Activated CD4-positive, alpha-beta memory T cell treated with anti-CD3 and anti-CD28 coated beads for 36 hours (primary cell): ENCODE measurements around the gene XXYLT1. TPM values are rescaled to one million over a fixed set of nuclear protein-coding genes. Genes with fewer than 3 reads are reported as not detected.
A peak's percentile ranks its signal among the peaks of the same experiment; 100 is the strongest.

Experiments
- CTCF ChIA-PET: fragments of 350-600 bp; sonication (Branson Sonifier 250); formaldehyde crosslinking; loops from one replicate; lab custom pipeline; 2021; ENCODE audit warnings: antibody characterized with exemption, inconsistent platforms; lab: Charles Lee
- POLR2A ChIA-PET: fragments of 350-600 bp; sonication (Branson Sonifier 250); formaldehyde crosslinking; loops from one replicate; lab custom pipeline; 2021; ENCODE audit warnings: antibody characterized with exemption; lab: Charles Lee
- DNase-seq: peaks from one replicate; pipeline ENCODE4 v3.0.0-alpha.2; 2020
- H3K27ac Mint-ChIP-seq: one replicate; pipeline ENCODE4 v1.8.0; 2021; ENCODE audit warnings: mixed read lengths
- H3K27me3 Mint-ChIP-seq: one replicate; pipeline ENCODE4 v1.8.0; 2021; ENCODE audit warnings: mixed read lengths
- H3K36me3 Mint-ChIP-seq: one replicate; pipeline ENCODE4 v1.8.0; 2021; ENCODE audit warnings: mixed read lengths
- H3K4me1 Mint-ChIP-seq: one replicate; pipeline ENCODE4 v1.8.0; 2021; ENCODE audit warnings: low read depth, mixed read lengths
- H3K4me3 Mint-ChIP-seq: one replicate; pipeline ENCODE4 v1.8.0; 2021; ENCODE audit warnings: mild to moderate bottlenecking, mixed read lengths
- H3K9me3 Mint-ChIP-seq: one replicate; pipeline ENCODE4 v1.8.0; 2021; ENCODE audit warnings: mixed read lengths
- intact Hi-C: fragments of 100-400 bp; cut with micrococcal nuclease; formaldehyde crosslinking; loops from one replicate; pipeline ENCODE4 v1.15.1; 2023
- total RNA-seq, 2 experiments: library from RNA; stranded (reverse); gene quantifications; one replicate each; pipeline ENCODE4 v1.2.3, GENCODE V29; 2021

Gene XXYLT1
- total RNA-seq, 2 experiments from 2014 or later, result 3.3 to 4.4 TPM

DNA sequence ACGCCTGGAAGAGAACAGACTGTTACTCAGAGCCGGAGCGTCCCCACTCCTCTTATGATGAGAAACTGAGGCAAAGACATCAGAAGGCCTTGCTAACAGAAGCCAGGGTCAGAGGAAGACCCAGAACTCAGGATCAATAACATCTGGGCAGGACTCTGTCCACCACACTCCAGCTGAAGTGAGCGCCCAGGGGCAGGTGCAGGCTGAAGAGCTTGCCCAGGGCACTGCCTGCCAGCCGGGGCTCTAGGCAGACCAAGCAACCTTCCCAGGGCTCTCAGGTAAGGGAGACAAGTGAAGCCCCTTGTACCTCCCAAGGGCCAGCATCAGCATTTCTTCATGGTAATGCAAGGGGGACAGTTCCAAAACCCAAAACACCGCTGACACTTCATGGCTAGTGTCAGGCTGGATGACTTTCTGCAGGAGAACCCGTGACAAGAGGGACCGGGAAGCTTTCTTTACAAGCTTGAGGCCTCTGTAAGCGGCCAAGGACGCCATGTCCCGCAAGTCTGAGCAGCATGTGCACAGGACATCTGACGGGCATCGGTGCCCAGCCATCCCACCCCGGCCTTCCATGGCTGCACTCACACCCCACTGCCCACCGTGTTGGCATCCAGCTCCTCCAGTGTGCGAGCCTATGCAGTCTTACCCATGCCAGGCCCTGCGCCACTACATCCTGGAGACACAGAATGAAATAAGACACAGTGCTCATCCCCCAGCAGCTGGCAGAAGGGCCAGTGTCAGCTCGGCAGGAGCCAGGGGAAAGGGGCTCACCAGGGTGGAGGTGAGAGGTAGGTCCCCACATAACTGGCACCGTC lies 14.1 kb downstream of the XXYLT1 start:
- peaks cover 20% of the 10 kb centered on the region for H3K4me1 Mint-ChIP-seq
- no peak overlapping the region for H3K27ac Mint-ChIP-seq
- no peaks in the 10 kb centered on the region for H3K9me3 Mint-ChIP-seq
- intact Hi-C loops, result loop anchor here (10.0 kb wide), 2 partner anchors 492 to 922 kb away; no protein-coding TSS in a partner anchor
- no peaks in the 10 kb centered on the region for H3K27me3 Mint-ChIP-seq
- DNase-seq, result no peak
- no peak overlapping the region for H3K4me3 Mint-ChIP-seq
- ChIA-PET POLR2A (interaction anchor here (0.7 kb wide), 1 partner anchor 860 kb away, joined by 3 read pairs; no protein-coding TSS in a partner anchor), CTCF (interaction anchor here (0.8 to 1.9 kb wide), 3 partner anchors 14 to 585 kb away, joined by 5 to 9 read pairs (median 6); partner anchors contain the start of genes LSG1 and XXYLT1)
- H3K36me3 Mint-ChIP-seq, result no peaks in the 10 kb centered on the region

DNA sequence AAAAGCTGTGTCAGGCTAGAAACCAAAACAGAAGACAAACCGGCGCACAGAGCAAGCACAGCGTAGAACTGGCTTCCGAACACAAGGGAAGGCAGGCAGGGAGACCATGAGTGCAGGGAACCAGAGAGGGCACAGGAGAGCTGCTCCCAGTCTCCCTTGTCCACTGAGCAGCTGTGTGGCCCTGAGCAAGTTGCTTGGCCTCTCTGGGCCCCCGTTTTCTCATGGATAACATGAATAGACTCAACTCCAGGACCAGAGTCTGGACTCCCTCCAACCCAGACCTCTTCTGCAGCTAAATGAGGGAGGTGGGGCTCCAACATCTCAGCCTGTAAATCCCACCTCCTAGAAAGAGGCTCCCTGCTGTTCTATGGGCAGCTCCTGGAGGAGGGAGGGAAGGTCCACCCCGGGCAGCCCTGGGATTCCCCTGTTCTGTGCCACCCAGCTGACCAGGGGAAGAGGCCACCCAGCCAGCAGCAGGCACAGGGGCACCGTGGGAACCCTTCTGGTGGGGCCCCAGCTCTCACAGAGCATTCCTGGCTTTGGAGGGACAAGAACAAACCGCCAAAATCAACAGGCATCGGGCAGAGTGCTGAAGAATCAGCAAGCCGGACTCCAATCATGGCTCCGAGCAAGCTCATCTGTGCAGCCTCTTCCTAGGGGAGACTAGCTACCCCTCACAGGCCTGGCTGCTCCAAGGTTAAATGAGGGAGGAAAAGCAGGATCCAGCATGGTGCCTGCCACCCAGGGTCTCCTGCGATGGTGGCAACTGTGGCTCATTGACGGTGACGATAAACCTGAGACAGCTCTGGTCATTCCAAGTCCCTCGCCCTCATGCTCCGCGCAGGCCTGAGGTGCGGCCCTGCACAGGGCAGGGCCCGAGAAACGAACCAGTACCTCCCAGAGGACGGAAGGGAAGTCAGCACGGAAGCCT lies 15.1 kb downstream of the XXYLT1 start:
- ChIA-PET POLR2A (interaction anchor here (0.7 to 0.8 kb wide), 2 partner anchors 15 to 859 kb away, joined by 3 read pairs; partner anchors contain the start of gene XXYLT1), CTCF (interaction anchor here (1.5 kb wide), 1 partner anchor 15 kb away, joined by 7 read pairs; the partner anchor contains the start of gene XXYLT1)
- H3K9me3 Mint-ChIP-seq, result no peaks in the 10 kb centered on the region

DNA sequence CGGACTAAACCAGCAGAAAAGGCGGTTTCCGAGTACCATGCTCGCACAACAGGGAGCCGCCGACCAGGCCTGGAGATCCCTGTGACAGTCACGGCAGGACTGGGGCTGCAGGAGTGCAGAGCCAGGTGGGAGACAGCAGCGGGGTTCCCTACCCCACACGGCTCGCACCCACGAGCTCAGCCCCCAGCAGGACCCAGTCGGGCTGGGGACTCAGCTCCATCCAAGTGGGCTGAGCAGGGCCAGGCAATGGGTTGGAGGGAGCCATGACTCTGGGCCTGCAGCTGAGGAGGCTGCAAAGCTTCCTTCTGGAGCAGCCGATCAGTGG lies 15.8 kb downstream of the XXYLT1 start:
- intact Hi-C loops, result loop anchor here (10.0 kb wide), 2 partner anchors 490 to 920 kb away; no protein-coding TSS in a partner anchor
- ChIA-PET POLR2A (no interaction called here), CTCF (interaction anchor here (1.5 kb wide), 1 partner anchor 16 kb away, joined by 7 read pairs; the partner anchor contains the start of gene XXYLT1)
- Mint-ChIP-seq H3K27ac (no peak overlapping the region), H3K27me3 (no peaks in the 10 kb centered on the region), H3K4me1 (peaks cover 24% of the 10 kb centered on the region), H3K9me3 (no peaks in the 10 kb centered on the region), H3K4me3 (no peak overlapping the region), H3K36me3 (no peaks in the 10 kb centered on the region)
- no peak for DNase-seq

More for the DNA sequence above, 15.1 kb downstream of the XXYLT1 start:
- no peaks in the 10 kb centered on the region for H3K27me3 Mint-ChIP-seq
- intact Hi-C loops, result loop anchor here (10.0 kb wide), 2 partner anchors 491 to 921 kb away; no protein-coding TSS in a partner anchor
- H3K4me1 Mint-ChIP-seq, result peaks cover 23% of the 10 kb centered on the region
- DNase-seq, result no peak
- no peaks in the 10 kb centered on the region for H3K36me3 Mint-ChIP-seq
- no peak overlapping the region for H3K27ac Mint-ChIP-seq
- H3K4me3 Mint-ChIP-seq, result no peak overlapping the region

DNA sequence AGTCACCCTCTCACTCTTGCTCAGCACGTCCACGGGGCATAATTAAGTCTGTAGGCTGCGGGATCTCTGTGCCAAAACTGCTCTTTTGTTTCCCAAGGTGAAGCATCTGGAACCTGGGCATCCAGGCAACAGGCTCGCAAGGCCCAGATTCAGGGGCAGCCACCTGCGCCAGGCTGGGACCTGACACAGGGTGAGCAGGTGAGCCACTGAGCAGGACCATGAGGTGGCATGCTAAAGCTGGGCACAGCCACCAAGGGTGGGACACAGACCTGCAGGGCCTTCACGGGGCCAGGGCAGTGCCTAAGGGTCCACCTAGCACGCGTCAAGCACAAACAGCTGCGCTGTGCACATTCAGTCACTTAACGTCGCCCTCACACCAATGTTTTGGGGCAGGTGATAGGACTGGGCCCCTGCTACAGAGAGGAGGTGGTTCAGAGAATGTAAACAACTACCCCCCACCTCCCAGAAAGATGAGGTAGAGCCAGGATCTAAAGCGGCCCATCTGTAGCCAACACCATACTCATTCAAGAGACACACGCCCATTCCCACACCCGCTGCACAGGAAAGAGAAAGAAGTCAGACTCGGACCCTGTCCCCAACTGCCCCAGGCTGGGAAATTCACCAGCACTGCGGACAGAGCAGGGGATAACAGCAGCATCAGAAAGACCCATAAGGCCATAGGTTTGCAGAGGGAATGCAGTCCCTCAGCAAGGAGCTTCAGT lies 16.3 kb downstream of the XXYLT1 start:
- ChIA-PET POLR2A (no interaction called here), CTCF (interaction anchor here (1.5 kb wide), 1 partner anchor 16 kb away, joined by 7 read pairs; the partner anchor contains the start of gene XXYLT1)
- intact Hi-C loops, result loop anchor here (5.0 to 10.0 kb wide), 3 partner anchors 72 to 920 kb away; no protein-coding TSS in a partner anchor
- H3K27ac Mint-ChIP-seq, result no peak overlapping the region
- no peaks in the 10 kb centered on the region for H3K9me3 Mint-ChIP-seq
- H3K27me3 Mint-ChIP-seq, result no peaks in the 10 kb centered on the region
- no peaks in the 10 kb centered on the region for H3K36me3 Mint-ChIP-seq
- no peak for DNase-seq
- no peak overlapping the region for H3K4me3 Mint-ChIP-seq
- peaks cover 24% of the 10 kb centered on the region for H3K4me1 Mint-ChIP-seq

DNA sequence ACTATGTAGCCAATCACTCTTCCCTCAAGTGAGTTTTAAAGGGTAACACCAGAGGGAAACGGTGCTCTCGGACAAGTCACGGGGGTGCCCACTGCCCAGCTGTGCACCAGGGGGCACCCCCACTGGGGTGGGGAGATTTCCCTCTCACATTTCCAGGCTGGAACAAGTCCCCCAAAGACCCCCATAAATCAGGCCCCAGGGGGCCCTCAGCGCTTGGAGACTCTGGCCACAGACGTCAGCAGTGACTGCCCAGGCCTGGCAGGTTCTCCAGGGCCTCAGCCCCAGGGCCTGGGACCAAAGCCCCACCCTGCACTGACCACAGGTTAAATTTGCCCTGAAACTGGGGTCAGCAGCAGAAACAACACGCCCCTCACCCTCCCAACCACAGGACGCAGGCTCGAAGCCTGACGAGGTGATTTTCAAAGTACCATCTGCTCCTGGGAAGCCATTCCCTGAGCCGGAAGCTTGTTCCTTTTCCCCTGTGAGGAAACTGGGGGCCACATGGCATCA lies 17.0 kb downstream of the XXYLT1 start:
- no peaks in the 10 kb centered on the region for H3K36me3 Mint-ChIP-seq

DNA sequence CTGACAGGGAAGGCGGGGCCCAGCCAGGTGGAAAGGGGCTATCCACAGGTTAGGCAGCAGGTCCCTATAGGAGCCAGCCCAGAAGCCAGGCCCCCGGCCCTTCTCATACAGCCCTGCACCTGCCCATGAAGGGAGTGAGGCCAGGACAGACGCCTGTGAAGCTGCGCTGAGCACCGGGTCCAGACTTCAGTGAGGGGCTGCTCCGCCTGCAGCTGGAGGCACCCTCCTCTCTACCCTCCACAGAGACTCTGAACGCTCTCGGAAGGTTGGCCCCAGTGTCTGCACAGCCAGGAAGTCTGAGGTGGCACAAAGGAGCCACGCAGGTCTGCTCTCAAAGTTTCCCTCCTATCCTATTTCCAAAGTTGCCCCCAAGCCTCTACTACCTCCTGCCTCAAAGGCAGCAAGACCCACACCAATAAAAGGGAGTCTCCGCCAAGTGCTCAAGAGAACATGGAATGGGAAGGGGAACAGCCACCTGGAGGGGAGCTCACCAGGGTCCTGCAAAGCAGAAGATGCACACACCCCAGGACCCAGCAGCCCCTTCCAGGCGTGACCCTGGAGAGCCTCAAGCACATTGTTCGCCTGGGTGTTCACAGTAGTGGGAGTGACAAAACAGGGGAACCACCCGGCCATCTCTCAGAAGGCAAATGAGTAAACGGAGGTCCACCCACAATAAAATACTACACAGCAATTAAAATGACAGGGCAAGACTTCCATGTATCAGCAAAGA lies 19.5 kb downstream of the XXYLT1 start:
- POLR2A ChIA-PET, result no interaction called here
- H3K36me3 Mint-ChIP-seq, result no peaks in the 10 kb centered on the region
- peak; percentile 50 for DNase-seq
- peaks cover 16% of the 10 kb centered on the region for H3K4me1 Mint-ChIP-seq
- intact Hi-C loops, result loop anchor here (2.0 to 10.0 kb wide), 5 partner anchors 43 to 917 kb away; partner anchors contain the start of gene FAM43A
- no peaks in the 10 kb centered on the region for H3K27me3 Mint-ChIP-seq
- H3K4me3 Mint-ChIP-seq, result no peak overlapping the region
- CTCF ChIA-PET, result interaction anchor here (0.7 to 2.0 kb wide), 4 partner anchors 19 to 580 kb away, joined by 3 to 7 read pairs (median 5); partner anchors contain the start of genes LSG1 and XXYLT1
- no peaks in the 10 kb centered on the region for H3K9me3 Mint-ChIP-seq
- no peak overlapping the region for H3K27ac Mint-ChIP-seq

More for the DNA sequence above, 17.0 kb downstream of the XXYLT1 start:
- Mint-ChIP-seq H3K9me3 (no peaks in the 10 kb centered on the region), H3K27ac (no peak overlapping the region), H3K4me3 (no peak overlapping the region), H3K4me1 (peaks cover 24% of the 10 kb centered on the region), H3K27me3 (no peaks in the 10 kb centered on the region)
- no peak for DNase-seq
- ChIA-PET POLR2A (no interaction called here), CTCF (no interaction called here)
- intact Hi-C loops, result loop anchor here (5.0 to 10.0 kb wide), 3 partner anchors 72 to 919 kb away; no protein-coding TSS in a partner anchor

DNA sequence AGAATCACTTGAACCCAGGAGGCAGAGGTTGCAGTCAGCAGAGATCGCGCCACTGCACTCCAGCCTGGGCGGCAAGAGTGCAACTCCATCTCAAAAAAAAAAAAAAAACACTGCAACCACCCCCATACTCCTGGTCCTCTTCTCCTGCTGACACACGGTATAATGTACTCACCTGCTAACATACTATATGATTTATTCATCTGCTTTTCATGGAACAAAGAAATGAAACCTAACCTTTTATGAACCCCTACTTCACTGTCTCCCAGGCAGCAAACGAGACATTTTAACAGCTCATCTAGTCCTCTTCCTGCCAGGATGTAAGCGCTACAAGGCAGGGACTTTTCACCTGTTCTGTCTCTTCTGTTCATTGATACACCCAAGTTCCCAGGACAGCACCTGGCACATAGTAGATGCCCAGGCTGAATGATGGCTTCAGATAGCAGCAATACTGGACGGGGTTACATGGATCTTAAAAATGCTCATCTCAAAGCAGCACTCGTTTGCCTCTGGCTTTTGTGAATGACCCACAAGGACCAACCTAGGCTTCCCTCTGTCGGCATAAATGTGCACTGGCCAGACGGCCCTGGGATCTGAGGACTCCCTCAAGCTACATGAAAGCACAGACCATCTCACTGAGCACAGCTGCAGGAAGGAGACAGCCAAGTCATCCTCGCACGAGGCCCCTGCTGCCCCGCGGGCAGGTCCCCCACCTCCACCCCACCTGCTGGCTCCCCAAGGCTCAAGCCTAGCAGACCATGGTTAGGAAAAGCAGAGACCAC lies 20.3 kb downstream of the XXYLT1 start:
- DNase-seq, result no peak
- Mint-ChIP-seq H3K9me3 (no peaks in the 10 kb centered on the region), H3K27ac (no peak overlapping the region), H3K4me3 (no peak overlapping the region), H3K4me1 (peaks cover 16% of the 10 kb centered on the region), H3K27me3 (no peaks in the 10 kb centered on the region), H3K36me3 (peaks cover 5% of the 10 kb centered on the region)
- intact Hi-C loops, result loop anchor here (2.0 to 10.0 kb wide), 5 partner anchors 42 to 916 kb away; partner anchors contain the start of gene FAM43A
- ChIA-PET CTCF (interaction anchor here (0.9 to 1.8 kb wide), 3 partner anchors 117 to 579 kb away, joined by 4 to 6 read pairs (median 4); partner anchors contain the start of gene LSG1), POLR2A (no interaction called here)

DNA sequence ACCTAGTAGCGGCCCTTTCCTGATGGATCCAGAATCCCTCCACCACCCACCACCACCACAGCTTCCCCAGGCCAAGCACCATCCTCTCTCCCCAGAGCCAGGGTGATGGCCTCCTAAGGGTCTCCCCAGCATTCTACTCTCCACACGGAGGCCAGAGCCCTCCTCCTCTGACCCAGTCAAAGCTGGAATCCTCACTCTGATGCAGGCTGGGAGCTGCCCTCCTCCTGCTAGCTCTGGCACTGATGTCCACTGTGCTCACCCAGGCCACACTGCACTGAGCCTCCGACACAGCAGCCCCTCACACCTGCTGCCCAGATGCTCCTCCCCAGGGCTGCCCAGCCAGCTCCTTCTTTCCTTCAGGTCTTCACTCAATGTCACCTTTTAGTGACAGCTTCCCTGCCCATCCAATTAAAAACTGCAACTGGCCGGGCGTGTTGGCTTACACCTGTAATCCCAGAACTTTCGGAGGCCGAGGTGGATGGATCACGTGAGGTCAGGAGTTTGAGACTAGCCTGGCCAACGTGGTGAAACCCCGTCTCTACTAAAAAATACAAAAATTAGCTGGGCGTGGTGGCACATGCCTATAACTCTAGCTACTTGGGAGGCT lies 21.0 kb downstream of the XXYLT1 start:
- Mint-ChIP-seq H3K9me3 (no peaks in the 10 kb centered on the region), H3K4me1 (peaks cover 16% of the 10 kb centered on the region), H3K36me3 (peaks cover 6% of the 10 kb centered on the region), H3K4me3 (no peak overlapping the region), H3K27me3 (no peaks in the 10 kb centered on the region), H3K27ac (no peak overlapping the region)
- CTCF ChIA-PET, result interaction anchor here (0.9 to 1.8 kb wide), 3 partner anchors 116 to 579 kb away, joined by 3 to 4 read pairs (median 4); partner anchors contain the start of gene LSG1
- intact Hi-C loops, result loop anchor here (2.0 to 10.0 kb wide), 5 partner anchors 41 to 915 kb away; partner anchors contain the start of gene FAM43A
- POLR2A ChIA-PET, result no interaction called here
- DNase-seq, result no peak

DNA sequence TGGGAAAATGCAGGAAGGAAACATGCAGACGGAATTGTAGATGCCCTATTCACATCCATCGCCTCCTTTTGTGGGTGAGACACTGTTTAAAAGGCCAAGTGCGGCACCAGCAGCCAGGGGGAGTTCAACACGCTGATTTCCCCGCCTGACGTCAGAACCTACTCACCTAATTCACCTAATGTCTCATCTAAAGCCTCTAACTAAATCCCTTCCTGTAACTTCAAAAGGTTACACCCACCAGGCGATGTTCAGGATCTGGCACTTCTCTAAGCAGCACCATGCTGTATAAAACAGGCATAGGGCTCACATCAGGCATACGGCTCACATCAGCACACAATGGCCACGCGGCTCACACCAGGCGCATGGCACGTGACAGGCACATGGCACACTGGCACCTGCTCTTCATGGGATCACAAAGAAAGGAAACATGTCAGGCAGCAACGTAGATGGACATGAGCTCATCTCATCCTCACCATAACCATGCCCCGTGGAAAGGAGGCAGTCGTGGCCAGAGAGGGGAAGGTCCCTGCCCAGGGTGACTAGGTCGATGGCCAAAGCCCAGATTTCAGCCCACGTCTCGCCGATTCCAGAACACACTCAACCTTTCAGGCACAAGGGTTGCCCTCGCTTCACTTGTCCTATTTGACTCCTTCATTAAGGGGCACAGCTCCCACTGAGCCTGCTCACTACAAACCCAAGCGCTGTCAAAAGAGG lies 21.7 kb downstream of the XXYLT1 start:
- ChIA-PET POLR2A (no interaction called here), CTCF (interaction anchor here (0.7 to 1.1 kb wide), 3 partner anchors 8 to 578 kb away, joined by 3 to 4 read pairs (median 3); partner anchors contain the start of gene LSG1)
- H3K9me3 Mint-ChIP-seq, result no peaks in the 10 kb centered on the region
- no peaks in the 10 kb centered on the region for H3K27me3 Mint-ChIP-seq
- peaks cover 6% of the 10 kb centered on the region for H3K36me3 Mint-ChIP-seq
- intact Hi-C loops, result no loop called here
- peaks cover 16% of the 10 kb centered on the region for H3K4me1 Mint-ChIP-seq
- DNase-seq, result no peak
- H3K4me3 Mint-ChIP-seq, result no peak overlapping the region
- H3K27ac Mint-ChIP-seq, result no peak overlapping the region
